SK-N-SH treated with all-trans-retinoic acid at 6 μM for 48 hours (cell line): ENCODE measurements around the gene ASF1A.

Source experiments
- ATAC-seq: fragments of 200-7000 bp; cut with Tn5 transposase; 3 replicates; pipeline ENCODE4 v1.9.1; 2020; ENCODE audit warnings: mild to moderate bottlenecking, moderate library complexity
- ARNTL ChIP-seq: fragments of 450-650 bp; formaldehyde crosslinking; IDR thresholded peaks from 2 replicates; pipeline ENCODE4 v1.5.0; 2020; ENCODE audit warnings: low read depth, mild to moderate bottlenecking, moderate library complexity, borderline replicate concordance
- BACH2 ChIP-seq: fragments of 250-450 bp; sonication (Bioruptor Pico); IDR thresholded peaks from 2 replicates; pipeline ENCODE4 v1.9.0; 2021; ENCODE audit warnings: mild to moderate bottlenecking, borderline replicate concordance
- CSRNP3 ChIP-seq: fragments of 250-450 bp; sonication (Bioruptor Pico); IDR thresholded peaks from 2 replicates; pipeline ENCODE4 v1.5.1; 2021; ENCODE audit warnings: mild to moderate bottlenecking, moderate library complexity
- ESRRG ChIP-seq: fragments of 250-450 bp; sonication (Bioruptor Pico); IDR thresholded peaks from 2 replicates; pipeline ENCODE4 v1.6.1; 2021; ENCODE audit warnings: mild to moderate bottlenecking
- GLIS3 ChIP-seq: fragments of 250-450 bp; sonication (Bioruptor Pico); IDR thresholded peaks from 2 replicates; pipeline ENCODE4 v1.5.0; 2020; ENCODE audit warnings: mild to moderate bottlenecking, moderate library complexity
- ISL1 ChIP-seq: fragments of 250-450 bp; sonication (Bioruptor Pico); IDR thresholded peaks from 2 replicates; pipeline ENCODE4 v2.1.2; 2022; ENCODE audit warnings: mild to moderate bottlenecking, moderate library complexity
- OSR1 ChIP-seq: fragments of 250-450 bp; sonication (Bioruptor Pico); IDR thresholded peaks from 2 replicates; pipeline ENCODE4 v1.8.0; 2022; ENCODE audit warnings: moderate library complexity, mild to moderate bottlenecking, inconsistent platforms
- POU6F1 ChIP-seq: fragments of 250-450 bp; sonication (Bioruptor Pico); IDR thresholded peaks from 2 replicates; pipeline ENCODE4 v1.8.0; 2021; ENCODE audit warnings: low read depth, mild to moderate bottlenecking, moderate library complexity, borderline replicate concordance
- PPARA ChIP-seq: fragments of 250-450 bp; sonication (Bioruptor Pico); IDR thresholded peaks from 2 replicates; pipeline ENCODE4 v1.5.0; 2020; ENCODE audit warnings: mild to moderate bottlenecking, borderline replicate concordance
- RARB ChIP-seq: fragments of 250-450 bp; sonication (Bioruptor Pico); IDR thresholded peaks from 2 replicates; pipeline ENCODE4 v1.8.0; 2021; ENCODE audit warnings: mild to moderate bottlenecking, moderate library complexity
- SNAI2 ChIP-seq: fragments of 250-450 bp; sonication (Bioruptor Pico); IDR thresholded peaks from 2 replicates; pipeline ENCODE4 v1.5.0; 2020; ENCODE audit warnings: mild to moderate bottlenecking, moderate library complexity
- TCF4 ChIP-seq: fragments of 250-450 bp; sonication (Bioruptor Pico); IDR thresholded peaks from 2 replicates; pipeline ENCODE4 v1.8.0; 2021; ENCODE audit warnings: mild to moderate bottlenecking, moderate library complexity, borderline replicate concordance
- TOX ChIP-seq: fragments of 250-450 bp; sonication (Bioruptor Pico); IDR thresholded peaks from 2 replicates; pipeline ENCODE4 v1.8.0; 2021; ENCODE audit warnings: mild to moderate bottlenecking, moderate library complexity, borderline replicate concordance
- TSHZ2 ChIP-seq: fragments of 250-450 bp; sonication (Bioruptor Pico); IDR thresholded peaks from 2 replicates; pipeline ENCODE4 v1.5.0; 2020; ENCODE audit warnings: mild to moderate bottlenecking, moderate library complexity
- ZC3H10 ChIP-seq: fragments of 250-450 bp; sonication (Bioruptor Pico); IDR thresholded peaks from 2 replicates; pipeline ENCODE4 v1.5.1; 2021; ENCODE audit warnings: mild to moderate bottlenecking, moderate library complexity
- ZFP30 ChIP-seq: fragments of 450-650 bp; formaldehyde crosslinking; IDR thresholded peaks from 2 replicates; pipeline ENCODE4 v1.5.0; 2022; ENCODE audit warnings: mild to moderate bottlenecking, moderate library complexity
- ZNF565 ChIP-seq: fragments of 450-650 bp; formaldehyde crosslinking; conservative IDR thresholded peaks from 2 replicates; pipeline ENCODE4 v1.5.0; 2020; ENCODE audit warnings: low read depth, mild to moderate bottlenecking, moderate library complexity
- ZNF70 ChIP-seq: fragments of 450-650 bp; formaldehyde crosslinking; IDR thresholded peaks from 2 replicates; pipeline ENCODE4 v1.5.0; 2020; ENCODE audit warnings: mild to moderate bottlenecking, moderate library complexity
- TF ChIP-seq, protein P1 (sequence below): fragments of 250-450 bp; sonication (Bioruptor Pico); IDR thresholded peaks from 2 replicates; pipeline ENCODE4 v1.5.1; 2020; ENCODE audit warnings: low read depth, mild to moderate bottlenecking, moderate library complexity
- TF ChIP-seq, protein P2 (sequence below): fragments of 250-450 bp; sonication (Bioruptor Pico); IDR thresholded peaks from 2 replicates; pipeline ENCODE4 v1.8.0; 2020; ENCODE audit warnings: mild to moderate bottlenecking, moderate library complexity, borderline replicate concordance

Gene ASF1A

GRCh38 chr6:118892355-118892991 lies 1.5 kb upstream of the ASF1A start:
- ATAC-seq: no peak
- TF ChIP-seq PPARA: no peak
- no peak for TF ChIP-seq POU6F1 (CRISPR knock-in tag)
- TF ChIP-seq TCF4 (CRISPR knock-in tag): no peak

GRCh38 chr6:118893064-118893806 lies 717 bp upstream of the ASF1A start:
- ATAC-seq: peak; percentile 3; the same call in 1 of the 3 replicates

More at GRCh38 chr6:118893064-118893806, 717 bp upstream of the ASF1A start:
- TF ChIP-seq ZC3H10 (CRISPR knock-in tag) (no peak), ZNF565 (CRISPR knock-in tag) (no peak), ESRRG (CRISPR knock-in tag) (no peak), ISL1 (CRISPR knock-in tag) (no peak), TSHZ2 (CRISPR knock-in tag) (no peak), BACH2 (no peak), GLIS3 (no peak), TOX (CRISPR knock-in tag) (no peak), ARNTL (CRISPR knock-in tag) (no peak), SNAI2 (no peak), ZFP30 (CRISPR knock-in tag) (no peak), RARB (no peak), CSRNP3 (CRISPR knock-in tag) (no peak), OSR1 (CRISPR knock-in tag) (no peak), POU6F1 (CRISPR knock-in tag) (no peak), ZNF70 (CRISPR knock-in tag) (no peak)
- TF ChIP-seq, protein P1, sequence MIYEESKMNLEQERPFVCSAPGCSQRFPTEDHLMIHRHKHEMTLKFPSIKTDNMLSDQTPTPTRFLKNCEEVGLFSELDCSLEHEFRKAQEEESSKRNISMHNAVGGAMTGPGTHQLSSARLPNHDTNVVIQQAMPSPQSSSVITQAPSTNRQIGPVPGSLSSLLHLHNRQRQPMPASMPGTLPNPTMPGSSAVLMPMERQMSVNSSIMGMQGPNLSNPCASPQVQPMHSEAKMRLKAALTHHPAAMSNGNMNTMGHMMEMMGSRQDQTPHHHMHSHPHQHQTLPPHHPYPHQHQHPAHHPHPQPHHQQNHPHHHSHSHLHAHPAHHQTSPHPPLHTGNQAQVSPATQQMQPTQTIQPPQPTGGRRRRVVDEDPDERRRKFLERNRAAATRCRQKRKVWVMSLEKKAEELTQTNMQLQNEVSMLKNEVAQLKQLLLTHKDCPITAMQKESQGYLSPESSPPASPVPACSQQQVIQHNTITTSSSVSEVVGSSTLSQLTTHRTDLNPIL (CRISPR knock-in tag): no peak
- TF ChIP-seq, protein P2, sequence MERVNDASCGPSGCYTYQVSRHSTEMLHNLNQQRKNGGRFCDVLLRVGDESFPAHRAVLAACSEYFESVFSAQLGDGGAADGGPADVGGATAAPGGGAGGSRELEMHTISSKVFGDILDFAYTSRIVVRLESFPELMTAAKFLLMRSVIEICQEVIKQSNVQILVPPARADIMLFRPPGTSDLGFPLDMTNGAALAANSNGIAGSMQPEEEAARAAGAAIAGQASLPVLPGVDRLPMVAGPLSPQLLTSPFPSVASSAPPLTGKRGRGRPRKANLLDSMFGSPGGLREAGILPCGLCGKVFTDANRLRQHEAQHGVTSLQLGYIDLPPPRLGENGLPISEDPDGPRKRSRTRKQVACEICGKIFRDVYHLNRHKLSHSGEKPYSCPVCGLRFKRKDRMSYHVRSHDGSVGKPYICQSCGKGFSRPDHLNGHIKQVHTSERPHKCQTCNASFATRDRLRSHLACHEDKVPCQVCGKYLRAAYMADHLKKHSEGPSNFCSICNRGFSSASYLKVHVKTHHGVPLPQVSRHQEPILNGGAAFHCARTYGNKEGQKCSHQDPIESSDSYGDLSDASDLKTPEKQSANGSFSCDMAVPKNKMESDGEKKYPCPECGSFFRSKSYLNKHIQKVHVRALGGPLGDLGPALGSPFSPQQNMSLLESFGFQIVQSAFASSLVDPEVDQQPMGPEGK (CRISPR knock-in tag): no peak
- TF ChIP-seq, all 23 proteins: peak for 0
